Stimulated activated naive CD4-positive, alpha-beta T cell treated with Interleukin-2 at 50 U/mL for 16 hours (primary cell): ENCODE measurements around the gene MRPL9.

ENCODE experiments used
- DNase-seq: peaks from one replicate; lab custom pipeline; 2025; lab: John Stamatoyannopoulos, UW

MRPL9 gene

DNA sequence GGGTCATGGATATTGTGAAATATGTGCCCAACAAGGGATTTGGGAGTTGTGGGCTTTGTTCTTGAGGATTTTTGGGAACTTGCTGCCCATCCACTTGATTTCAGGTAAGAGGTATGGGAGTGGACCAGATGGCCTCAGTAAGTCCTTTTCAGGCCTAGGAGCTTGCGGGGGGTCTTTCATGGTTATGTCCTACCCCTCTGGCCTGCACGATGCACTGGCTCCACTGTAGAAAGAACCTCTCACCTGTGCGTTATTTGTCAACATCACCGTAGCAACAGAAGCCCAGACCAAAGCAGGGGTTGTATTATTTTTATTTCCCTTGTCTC is 33.4 kb downstream of the MRPL9 start:
- DNase-seq, result no peak

DNA sequence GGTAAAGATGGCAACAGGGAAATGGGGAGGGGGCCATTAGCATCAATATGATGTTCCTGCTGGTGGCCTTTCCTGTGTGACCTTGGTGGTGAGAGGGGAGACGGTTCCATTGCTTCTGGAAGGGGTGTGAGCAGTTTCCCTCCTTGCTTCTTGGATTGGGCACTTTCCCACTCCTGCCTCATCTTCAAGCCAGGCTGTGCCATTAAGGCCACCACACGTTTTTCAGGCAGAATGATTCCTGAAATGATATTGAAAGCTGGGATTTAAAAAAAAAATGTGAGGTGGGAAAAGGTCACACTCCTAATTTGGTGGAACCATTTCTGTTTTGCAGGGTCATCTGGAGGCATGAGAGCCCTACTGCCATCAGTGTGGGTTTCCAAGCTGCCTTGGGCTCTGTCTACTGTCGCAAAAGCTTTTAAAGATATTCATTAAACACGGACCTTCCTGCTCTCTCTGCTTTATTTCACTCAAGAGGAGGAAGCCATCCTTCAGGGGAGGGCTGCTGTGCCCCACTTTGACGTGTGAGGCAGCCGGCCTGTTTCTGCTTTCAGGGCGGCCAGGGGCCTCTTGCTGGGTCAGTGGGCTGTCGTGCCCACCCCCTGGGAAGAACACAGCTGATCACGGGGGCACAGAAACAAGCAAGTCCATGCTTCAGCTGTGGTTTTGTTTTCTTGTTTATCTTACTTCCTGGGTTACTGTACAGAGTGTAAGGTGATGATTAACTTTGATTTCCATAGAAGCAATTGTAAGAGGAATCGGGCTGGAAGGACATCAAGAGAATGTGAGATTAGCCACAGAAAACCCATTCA is 33.9 kb downstream of the MRPL9 start:
- DNase-seq, result no peak

GRCh38 chr1:151728151-151729054 is 34.9 kb downstream of the MRPL9 start:
- DNase-seq, result no peak

DNA sequence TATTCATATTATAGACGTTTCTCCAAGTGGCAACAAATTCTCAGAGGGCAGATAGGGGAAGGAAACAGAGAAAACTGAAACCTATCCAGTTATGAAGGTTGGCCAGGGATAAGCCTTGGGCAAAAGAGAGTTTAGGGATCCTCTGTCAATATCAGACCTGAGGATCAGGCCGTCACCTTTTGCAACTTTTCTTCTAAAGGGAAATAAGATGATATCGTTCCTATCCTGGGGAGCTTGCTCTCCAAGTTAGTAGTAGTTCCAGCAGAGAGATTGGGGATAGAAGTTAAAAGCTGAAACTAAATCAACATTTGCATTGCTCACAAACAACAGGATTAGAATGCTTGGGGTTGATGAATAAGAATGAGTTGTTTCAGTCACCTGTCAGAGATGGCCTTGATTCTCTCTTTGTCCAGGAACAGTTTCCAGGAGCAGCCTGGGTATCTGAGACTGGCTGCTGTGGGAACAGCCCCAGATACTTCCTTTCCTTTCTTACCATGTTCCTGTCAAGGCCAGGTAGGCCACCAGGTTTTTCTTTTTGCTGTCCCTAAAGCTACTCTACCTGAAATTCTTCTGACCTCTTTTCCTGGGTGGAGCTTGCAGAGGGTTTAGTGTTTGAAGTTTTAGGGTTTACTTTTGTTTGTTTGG is 39.4 kb downstream of the MRPL9 start:
- no peak for DNase-seq

DNA sequence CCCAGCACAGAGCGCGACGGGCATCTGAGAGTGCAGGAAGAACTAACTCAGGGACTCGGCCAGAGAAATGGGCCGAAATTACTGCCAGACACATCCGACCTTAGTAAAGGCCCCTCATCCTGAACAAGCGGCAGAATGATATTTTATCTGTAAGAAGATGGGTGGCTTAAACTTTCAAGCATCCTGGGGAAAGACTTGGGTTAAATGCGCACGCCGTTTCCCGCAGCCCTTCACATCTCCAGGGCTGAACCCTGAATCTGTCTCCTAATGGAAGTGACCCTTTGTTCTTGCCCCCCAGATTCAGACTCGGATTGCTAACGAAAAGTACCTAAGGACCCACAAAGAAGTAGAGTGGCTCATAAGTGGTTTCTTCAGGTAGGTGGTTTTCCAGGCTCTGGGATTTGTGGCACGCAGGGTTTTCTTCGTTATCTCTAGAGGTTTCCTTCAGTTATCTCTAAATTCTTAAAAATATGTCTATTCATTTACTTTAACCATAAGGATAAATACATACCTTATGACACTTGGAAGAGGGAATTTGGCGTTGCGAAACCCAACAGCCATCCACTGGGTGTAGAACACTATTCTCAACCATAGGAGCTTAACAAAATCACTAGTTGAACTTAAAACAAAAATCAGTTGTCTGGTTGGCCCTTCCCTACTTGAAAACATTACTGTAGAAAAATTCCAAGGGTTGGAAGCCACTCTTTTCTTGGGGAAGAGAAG is 41.3 kb downstream of the MRPL9 start:
- no peak for DNase-seq

- DNase-seq, result peak; percentile 35
Measured at GRCh38 chr1:151720974-151721787, 42.1 kb downstream of the MRPL9 start, which contains the start of gene RIIAD1. Gene RIIAD1 (plus strand): TSS chr1:151721522. CDS start chr1:151721537, 15 bp downstream.

DNA sequence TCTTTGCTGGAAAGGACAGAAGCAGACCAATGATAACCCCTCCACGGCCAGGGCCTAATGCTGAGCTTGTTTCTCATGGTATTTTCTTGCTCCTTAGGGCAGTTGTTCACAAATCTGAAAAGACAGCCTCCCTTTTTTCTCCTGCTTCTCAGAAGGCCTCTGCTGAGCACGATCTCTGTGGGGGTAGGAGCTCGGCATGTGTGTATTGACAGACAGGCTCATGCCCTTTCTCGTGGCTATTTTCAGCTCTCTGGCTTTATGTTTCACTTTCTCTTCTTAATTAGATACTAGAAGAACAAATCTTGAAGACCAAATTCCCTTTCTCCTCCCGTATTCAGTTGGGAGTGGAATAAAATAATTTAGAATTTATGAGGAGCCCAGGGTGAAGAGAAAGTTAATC is 42.7 kb downstream of the MRPL9 start:
- no peak for DNase-seq

DNA sequence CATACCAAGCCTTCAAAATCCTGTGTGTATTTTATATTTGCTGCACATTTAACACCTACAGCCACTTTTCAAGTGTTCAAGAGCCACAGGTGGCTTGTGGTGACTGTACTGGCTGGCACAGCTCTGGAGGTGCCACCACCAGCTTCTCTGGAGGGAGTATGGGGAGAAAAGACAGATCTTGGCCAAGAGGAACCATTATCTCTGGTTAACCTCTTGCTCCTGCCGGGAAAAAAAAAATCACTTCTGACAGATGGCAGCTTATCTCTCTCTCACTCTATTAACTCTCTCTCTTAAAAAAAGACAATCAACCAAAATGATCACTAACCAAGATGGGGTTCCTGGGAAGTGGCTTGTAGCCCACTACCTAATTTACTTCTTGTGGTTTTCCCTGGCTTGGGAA is 43.2 kb downstream of the MRPL9 start:
- no peak for DNase-seq

DNA sequence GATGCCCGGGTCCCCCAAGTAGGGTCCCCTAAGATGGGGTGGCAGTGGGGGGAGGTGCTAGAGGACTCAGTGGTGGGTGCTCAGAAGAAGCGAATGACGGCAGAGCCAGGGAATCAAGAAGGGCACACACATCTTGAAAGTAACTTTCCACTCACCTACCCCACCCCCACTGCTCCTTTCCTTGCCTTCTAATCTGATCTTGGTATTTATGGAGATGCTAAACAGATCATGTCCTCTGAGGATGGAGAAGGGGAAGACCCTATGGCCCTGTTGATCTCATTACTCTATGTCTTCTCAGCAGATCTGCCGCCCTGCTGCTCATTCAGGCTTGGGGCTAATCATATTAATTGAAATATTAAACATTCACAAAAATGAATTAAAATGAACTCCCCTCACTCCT is 44.6 kb downstream of the MRPL9 start:
- DNase-seq, result no peak

DNA sequence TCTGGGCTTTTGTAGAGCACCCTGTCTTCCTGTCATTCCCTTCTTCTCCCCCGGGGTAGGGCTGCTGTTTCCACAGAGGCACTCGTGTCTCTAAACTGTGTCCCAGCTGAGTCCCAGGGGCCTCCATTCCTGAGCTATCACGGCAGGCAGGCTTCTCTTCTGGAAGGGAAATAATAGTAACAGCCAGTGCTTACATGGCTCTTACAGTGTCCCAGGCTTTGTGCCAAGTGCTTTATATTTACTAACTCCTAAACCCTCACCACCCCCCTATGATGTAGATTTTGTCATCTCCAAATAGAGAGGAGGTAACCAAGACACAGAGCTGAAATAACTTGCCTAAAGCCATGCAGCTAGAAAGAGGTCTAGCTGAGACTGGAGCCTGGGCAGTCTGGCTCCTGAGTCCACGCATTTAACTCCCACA is 45.3 kb downstream of the MRPL9 start:
- DNase-seq, result no peak

DNA sequence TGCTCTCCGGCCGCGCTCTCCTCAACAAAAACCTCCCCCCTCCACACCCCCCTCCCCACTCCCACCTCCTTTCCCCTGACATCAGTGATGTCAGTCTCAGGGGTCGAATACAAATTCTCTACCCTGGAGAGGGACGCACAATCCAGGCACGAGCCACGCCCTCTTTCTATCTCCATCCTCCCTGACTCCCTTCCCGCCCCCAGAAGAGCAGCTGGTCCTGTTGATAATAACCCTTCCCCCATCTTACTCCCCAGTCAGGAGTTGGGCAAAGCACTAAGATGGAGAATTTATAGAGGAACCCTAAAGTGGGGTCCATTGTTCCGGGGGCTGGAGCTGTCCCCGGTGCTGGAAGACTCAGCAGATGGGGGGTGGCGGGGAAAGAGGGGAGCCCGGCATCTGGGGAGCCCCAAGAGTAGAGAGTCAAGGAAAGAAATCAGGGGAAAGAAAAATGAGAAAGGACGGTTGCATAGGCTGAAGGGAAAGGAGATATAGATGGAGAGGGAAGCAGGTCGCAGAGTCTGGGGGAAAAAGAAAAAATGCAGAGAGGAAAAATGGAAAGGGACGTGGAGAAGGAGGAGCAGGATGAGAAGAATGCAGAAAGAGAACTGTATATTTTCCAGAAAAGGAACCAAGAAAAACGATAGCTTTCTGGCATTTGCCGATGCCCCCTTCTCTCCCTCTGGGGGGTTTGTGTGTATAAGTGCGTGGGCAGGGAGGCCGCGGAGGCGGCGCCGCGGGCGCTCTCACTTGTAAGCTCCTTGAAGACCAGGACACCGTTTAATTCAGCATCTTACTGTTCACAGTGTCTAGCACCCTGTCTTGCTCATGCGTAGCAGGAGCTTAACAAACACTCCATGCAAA is 46.3 kb downstream of the MRPL9 start, which contains the start of gene CELF3:
CELF3 (minus strand) TSS at position 33 of the 861 bp plus-strand sequence. CDS start 783 bp downstream, outside the sequence.
- DNase-seq, result no peak

DNA sequence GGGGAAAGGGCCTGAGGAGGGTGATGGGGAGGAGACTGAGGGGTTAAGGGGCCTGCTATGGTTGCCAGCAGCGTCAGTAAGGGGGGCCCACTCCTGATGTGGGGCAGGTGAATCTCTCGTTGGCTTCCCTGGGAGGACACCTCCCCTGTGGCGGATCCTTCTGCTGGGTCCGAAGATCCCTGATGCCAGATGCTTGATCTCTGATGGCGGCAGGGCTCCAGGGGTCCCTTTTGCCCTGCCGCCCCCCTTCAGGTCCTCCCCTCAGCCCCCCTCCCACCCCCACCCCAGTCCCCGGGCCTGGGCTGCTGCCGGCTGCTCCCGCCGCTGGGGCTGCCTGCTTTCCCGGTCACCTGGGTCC is 46.9 kb downstream of the MRPL9 start:
- DNase-seq, result no peak

DNA sequence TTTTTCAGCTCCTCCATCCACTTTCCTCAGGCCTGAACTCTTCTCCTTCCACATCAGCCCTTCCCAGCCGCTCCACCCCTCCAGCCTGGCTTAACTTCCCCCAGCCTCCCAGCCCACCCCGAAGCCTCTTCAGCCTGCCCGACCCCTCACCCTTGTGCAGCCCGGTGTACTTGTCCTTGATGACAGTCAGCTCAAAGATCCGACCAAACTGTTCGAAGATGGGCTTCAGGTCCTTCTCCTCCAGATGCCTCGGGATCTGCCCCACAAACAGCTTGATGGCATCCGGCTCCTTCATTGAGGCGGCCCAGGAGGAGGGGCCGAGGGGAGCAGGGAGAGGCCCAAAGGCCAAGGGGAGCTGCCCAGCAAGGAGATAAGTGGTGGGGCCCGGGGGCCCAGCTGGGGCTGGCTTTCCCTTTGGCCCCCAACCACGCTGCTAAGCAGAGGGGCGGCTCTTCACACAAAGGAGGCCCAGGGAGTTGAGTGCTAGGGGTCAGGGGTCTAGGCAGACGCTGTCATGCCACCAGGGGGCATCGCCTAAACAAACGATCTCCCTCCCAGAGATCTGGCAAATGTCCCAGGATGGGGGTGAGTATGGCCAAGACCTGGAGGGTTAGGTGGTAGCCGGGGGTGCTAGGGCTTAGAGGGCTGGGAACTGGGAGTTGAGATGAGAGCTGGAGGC is 47.4 kb downstream of the MRPL9 start:
- DNase-seq, result no peak

DNA sequence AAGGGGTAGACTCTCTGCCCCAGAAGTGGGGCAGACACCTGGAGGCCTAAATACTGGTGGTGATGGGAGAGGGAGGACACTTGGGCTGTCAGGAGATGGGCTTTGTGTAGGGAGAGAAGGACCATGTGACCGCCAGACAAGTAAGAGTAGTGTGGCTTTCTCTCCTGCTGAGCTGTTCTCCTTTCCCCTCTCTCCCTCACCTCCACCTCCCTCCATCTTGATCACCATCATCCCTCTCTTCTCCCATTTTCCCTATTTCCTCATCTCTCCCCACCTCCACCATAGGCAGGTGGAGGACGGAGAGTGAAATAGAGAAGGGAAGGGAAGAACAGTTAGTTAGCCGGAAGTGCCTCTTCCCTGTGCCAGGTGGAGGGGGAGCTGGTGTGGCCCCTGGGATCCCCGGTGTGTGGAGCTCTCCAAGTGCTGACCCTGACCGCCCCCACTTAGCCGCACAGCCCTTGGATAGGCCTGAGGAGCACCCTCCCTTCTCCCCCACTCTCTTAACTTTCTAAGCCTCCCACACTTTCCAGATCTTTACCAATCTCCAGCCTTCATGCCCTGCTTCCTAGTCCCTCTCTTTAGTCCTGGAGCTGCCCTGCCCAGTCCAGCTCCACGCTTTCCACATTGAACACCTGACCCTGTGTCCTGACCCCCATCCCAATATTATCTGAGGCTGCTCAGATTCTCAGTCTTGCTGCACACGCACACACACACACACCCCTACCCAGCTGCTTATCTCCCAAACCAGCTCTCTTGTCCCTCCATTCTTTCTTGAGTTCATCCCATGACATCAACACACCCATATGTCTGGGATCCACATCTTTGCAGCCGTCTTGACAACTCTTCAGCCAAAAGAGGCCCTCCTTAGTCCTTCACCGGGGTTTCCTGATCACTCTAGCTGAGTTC is 48.2 kb downstream of the MRPL9 start:
- DNase-seq, result no peak

- no peak for DNase-seq
Measured at GRCh38 chr1:151713874-151714273, 49.4 kb downstream of the MRPL9 start.

GRCh38 chr1:151713044-151713443 is 50.3 kb downstream of the MRPL9 start:
- no peak for DNase-seq

DNA sequence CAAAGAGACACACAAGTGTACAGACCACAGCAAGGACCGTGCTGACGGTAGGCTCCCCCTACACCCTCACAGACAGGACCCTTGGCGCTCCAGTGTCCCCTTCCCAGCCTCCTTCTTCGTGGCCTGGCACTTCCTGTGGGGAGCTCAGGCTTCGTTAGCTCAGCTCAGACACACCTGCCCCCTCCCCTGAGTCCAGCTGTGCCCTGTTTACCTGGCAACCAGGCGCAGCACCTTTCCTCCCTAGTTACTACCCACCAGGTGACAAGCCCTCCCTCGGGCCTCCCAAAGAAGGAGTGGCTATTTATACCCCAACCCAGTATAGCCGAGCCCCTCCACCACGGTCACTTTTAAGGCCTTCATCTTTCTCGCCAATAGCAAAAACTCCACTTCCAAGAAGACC is 51.3 kb downstream of the MRPL9 start:
- DNase-seq, result no peak

- no peak for DNase-seq
Measured at GRCh38 chr1:151711044-151711800, 52.1 kb downstream of the MRPL9 start.
